Measurements from ENCODE around the gene TICRR. TPM values are rescaled to one million over a fixed set of nuclear protein-coding genes. Genes with fewer than 3 reads are reported as not detected.
"Not testable (repeated sequence)": the region's sequence is repeated elsewhere in the genome, so short reads cannot be mapped to it uniquely, and the experiment has no call there.

TICRR gene
- total RNA-seq, 1 donor from 2014 or later = 0.10 TPM

DNA sequence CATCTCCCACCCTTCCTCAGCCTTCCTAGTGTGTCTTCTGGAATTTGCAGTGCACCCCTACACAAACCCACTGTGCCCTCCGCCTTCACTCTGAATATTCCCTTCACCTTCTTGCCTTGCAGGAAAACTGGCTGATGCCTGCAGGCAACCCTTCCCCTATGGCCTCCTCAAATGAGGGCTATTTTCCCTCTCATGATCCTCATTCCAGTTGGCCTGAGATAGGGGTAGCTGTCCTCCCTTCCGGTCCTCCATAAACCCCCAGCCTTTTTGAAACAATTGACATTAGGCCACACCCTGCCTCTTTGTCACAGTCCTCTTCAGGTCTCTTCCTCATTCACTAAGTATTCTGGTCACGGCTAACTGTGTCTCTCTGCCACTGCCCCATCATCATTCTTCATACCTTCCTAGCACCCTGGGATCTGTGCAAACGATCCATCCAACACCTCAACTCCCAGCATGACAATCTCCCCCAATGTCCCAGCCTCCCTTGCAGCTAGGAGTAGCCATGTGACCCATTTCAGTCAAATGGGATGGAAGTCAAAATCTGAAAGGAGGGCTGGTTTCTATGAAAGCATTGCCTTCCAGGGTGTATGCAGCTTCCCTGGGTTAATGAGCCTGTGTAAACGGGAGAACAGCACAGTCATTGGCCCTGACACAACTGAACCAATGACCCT, 8.5 kb upstream of the TICRR start:
- DNase-seq (ENCODE audit: low spot score) = no peak
- ATAC-seq = no peak

DNA sequence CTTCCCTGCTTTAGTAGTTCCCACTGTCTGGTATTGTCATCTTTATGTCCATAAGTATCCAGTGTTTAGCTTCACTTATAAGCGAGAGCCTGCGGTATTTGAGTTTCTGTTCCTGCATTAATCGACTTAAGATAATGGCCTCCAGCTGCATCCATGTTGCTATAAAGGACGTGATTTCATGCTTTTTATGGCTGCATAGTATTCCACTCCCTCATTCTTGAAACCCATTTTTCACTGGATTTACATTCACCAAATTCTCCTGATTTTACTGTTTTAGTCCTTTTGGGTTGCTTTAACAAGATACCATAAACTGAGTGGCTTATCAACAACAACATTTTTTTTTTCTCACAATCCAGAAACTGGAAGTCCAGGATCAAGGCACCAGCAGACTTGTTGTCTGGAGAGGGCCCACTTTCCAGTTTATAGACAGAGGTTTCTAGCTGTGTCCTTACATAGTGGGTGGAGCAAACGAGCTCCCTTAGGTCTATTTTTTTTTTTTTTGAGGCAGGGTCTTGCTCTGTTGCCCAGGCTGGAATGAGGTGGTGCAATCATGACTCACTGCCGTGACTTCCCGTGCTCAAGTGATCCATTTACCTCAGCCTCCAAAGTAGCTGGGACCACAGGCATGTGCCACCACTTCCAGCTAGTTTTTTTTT, 6.1 kb upstream of the TICRR start:
- ATAC-seq = no peak

GRCh38 chr15:89575656-89576416, 567 bp downstream of the TICRR start:
- DNase-seq (ENCODE audit: low spot score) (no peak), ATAC-seq (no peak)

More for the DNA sequence above, 6.1 kb upstream of the TICRR start:
- no peak for DNase-seq (ENCODE audit: low spot score)

- ATAC-seq (no peak), DNase-seq (ENCODE audit: low spot score) (no peak)
Measured at GRCh38 chr15:89576417-89576773, 1.1 kb downstream of the TICRR start.

DNA sequence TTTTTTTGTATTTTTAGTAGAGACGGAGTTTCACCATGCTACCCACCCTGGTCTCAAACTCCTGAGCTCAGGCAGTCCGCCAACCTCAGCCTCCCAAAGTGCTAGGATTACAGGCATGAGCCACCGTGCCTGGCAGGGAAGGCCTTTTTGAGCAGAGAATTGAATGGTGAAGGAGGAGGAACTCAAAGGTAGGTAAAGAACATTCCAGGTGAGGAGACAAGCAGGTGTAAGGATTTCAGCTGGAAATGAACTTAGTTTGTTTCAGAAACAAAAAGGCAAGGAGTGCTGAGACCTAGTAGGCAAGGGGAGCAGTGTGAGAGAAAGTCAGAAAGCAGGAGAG, 2.5 kb downstream of the TICRR start:
- ATAC-seq = no peak
- no peak for DNase-seq (ENCODE audit: low spot score)

- no peak for DNase-seq (ENCODE audit: low spot score)
- ATAC-seq = no peak
Measured at GRCh38 chr15:89578146-89578545, 2.9 kb downstream of the TICRR start.

GRCh38 chr15:89580747-89581146, 5.5 kb downstream of the TICRR start:
- DNase-seq (ENCODE audit: low spot score); ATAC-seq: not testable (repeated sequence)

DNA sequence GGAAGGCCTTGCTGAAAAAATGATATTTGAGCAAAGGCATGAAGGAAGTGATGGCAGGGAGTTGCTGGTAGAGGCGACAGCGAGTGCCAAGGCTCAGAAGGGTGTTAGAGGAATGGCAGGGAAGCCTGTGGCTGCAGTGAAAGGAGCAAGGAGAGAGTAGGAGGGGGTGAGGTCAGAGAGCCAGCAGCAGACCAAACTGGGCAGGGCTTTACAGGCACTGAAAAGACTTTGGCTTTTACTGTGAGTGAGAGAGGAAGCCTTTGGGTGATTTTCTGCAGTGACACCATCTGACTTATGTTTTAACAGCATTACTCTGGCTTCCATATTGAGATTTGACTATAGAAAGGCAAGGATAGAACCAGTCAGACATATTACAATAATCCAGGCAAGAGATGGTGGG, 11.4 kb downstream of the TICRR start:
- ATAC-seq (no peak), DNase-seq (ENCODE audit: low spot score) (no peak)

DNA sequence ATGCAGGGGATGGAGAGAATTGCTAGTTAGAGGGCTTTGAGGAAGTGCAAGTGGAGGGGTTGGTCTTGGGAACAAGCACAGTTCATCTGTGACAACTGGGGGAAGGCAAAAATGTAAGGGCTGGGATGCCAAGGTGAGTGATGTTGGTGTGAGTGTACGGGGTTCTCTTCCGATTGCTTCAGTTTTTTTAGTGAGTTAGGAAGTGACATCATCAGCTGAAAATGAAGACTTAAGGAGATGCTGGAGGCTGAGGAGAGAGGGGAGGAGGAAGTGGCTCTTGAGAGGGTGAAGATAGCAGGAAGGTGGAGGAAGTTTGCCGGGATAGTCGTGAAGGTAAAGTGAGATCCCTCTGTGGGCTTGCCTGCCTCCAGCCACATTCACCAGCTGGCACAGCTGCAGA, 12.7 kb downstream of the TICRR start:
- ATAC-seq = no peak

DNA sequence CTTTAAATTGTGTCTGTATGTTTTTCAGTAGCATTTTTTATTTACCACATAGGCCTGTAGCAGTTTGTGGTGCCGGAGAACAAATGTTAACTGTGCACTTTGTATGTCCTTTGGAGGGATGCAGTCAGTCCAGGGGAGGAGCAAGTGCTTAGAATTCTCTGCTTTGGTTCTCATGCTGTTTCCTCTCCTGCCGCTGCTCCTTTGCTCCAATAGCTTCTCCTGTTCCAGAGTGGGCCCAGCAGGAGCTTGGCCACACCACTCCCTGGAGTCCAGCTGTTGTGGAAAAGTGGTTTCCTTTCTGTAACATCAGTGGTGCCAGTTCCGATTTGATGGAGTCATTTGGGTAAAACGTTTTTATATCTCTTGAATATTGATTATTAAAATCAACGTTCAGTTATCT, 16.6 kb downstream of the TICRR start:
- DNase-seq (ENCODE audit: low spot score) (no peak), ATAC-seq (no peak)

More for the DNA sequence above, 12.7 kb downstream of the TICRR start:
- no peak for DNase-seq (ENCODE audit: low spot score)

- DNase-seq (ENCODE audit: low spot score) (no peak), ATAC-seq (no peak)
Measured at GRCh38 chr15:89593018-89593417, 17.7 kb downstream of the TICRR start.

DNA sequence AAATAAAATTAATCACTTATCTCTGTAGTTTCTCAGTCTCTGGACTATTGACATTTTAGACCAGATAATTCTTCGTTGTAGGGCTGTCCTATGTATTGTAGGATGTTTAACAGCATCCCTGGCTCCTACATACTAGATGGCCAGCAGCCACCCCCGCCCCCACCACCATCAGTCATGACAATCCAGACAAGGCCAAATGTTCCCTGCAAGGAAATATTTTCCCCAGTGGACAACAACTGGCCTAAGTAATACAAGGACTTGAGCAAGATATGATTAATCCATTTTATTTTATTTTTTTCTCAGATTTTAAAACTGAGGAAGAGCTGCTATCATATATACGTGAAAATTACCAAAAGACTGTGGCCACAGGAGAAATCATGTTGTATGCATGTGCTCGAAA, 23.8 kb downstream of the TICRR start:
- DNase-seq (ENCODE audit: low spot score) = no peak
- ATAC-seq = no peak

- ATAC-seq (no peak), DNase-seq (ENCODE audit: low spot score) (no peak)
Measured at GRCh38 chr15:89611317-89611716, 36.0 kb downstream of the TICRR start.

DNA sequence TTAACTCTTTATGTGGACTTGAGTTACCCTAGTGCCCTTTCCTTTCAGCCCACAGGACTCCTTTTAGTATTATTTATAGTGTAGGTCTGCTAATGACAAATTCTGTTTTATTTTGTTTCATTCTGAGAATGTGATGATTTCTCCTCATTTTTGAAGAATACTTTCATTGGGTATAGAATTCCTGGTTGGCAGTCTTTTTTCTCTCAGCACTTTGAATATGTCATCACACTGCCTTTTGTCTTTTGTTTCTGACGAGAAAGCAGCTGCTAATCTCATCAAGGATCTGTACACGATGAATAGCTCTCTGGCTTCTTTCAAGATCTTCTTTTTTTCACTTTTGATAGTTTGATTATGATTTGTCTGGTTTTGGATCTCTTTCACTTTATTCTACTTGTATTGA, 37.8 kb downstream of the TICRR start:
- DNase-seq (ENCODE audit: low spot score) (no peak), ATAC-seq (no peak)

DNA sequence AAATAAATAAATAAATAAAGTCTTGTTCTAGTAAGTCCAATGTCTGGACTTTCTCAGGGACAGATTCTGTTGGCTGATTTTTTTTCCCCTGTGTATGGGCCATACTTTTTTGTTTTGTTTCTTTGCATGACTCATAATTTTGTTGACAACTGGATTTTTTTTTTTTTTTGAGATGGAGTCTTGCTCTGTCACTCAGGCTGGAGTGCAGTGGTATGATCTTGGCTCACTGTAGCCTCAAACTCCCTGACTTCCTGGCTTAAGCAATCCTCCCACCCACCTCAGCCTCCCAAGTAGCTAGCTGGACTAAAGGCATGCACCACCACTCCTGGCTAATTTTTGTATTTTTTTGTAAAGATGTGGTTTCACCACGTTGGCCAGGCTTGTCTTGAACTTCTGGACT, 38.9 kb downstream of the TICRR start:
- no peak for ATAC-seq
- no peak for DNase-seq (ENCODE audit: low spot score)

- DNase-seq (ENCODE audit: low spot score) (no peak), ATAC-seq (peak; percentile 77)
Measured at GRCh38 chr15:89615135-89615534, 39.9 kb downstream of the TICRR start.

DNA sequence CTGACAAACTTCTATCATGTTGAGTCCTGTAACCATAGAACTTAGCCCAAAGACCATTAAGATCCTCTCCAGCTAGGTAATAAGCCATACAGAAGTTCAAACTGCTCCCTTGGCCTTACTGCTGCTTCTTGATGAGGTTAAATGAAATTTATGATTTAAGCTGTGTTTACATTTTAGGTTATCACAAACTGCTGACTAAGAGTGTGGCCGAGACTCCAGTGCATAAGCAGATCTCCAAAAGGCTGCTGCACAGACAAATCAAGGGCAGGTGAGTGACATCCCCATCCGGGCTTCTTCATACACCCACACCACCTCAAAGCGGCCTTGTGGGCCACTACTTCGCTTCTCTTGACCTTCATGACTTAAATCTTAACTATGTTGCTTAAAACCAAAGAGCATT, 41.0 kb downstream of the TICRR start:
- no peak for ATAC-seq
- no peak for DNase-seq (ENCODE audit: low spot score)

GRCh38 chr15:89621547-89621946, 46.3 kb downstream of the TICRR start:
- no peak for ATAC-seq
- DNase-seq (ENCODE audit: low spot score) = no peak

- DNase-seq (ENCODE audit: low spot score) (no peak), ATAC-seq (no peak)
Measured at GRCh38 chr15:89623165-89623564, 47.9 kb downstream of the TICRR start.

DNA sequence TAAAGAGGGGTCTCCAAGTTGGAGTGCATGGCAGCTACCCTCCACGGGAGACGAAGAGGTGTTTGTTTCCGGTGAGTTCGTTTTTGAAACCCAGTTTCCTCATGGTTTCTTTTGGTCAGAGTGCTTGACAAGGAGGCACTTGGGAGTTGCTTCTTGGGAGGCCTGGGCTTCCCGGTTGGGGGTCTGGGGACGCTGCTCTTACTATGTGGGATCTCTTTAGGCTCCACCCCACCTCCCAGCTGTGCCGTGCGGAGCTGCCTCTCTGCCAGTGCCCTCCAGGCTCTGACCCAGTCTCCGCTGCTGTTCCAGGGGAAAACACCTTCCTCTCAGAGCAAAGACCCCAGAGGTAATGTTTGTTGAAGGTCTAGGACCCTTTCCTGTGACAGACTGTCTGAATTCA, 50.4 kb downstream of the TICRR start:
- no peak for DNase-seq (ENCODE audit: low spot score)
- ATAC-seq = no peak

DNA sequence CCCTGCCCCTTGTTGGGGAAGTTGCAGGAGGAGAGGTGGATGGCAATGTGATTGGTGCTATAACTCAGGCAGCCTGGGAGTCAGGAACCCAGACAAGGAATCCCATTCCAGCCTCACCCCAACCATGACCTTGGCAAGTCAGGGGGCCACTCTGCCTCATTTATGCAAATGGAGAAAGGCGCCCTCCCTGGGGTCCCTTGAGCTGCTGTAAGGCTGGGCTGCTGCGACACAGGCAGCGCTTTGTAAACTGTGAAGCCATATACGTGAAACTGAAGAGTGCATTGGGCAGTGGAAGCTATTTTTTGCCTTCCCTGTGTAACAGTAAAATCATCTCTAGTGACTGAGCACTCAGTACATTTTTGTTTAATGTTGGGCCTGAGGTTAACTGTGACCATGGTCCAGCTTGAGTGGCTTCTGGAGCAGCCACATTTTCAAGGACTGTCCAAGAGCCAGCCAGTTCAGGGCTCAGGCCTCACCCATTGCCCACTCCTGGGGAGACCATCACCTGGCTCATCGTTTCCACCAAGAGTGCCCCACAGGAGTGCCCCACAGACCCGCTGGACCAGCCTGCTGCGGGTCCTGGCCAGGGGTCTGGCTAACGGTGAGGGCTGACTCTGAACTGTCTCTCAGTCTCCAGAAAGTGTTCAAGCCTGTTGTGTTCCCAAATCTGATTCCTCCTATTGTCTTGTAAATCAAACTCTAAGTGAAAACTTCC, 52.1 kb downstream of the TICRR start:
- DNase-seq (ENCODE audit: low spot score) (no peak), ATAC-seq (no peak)

DNA sequence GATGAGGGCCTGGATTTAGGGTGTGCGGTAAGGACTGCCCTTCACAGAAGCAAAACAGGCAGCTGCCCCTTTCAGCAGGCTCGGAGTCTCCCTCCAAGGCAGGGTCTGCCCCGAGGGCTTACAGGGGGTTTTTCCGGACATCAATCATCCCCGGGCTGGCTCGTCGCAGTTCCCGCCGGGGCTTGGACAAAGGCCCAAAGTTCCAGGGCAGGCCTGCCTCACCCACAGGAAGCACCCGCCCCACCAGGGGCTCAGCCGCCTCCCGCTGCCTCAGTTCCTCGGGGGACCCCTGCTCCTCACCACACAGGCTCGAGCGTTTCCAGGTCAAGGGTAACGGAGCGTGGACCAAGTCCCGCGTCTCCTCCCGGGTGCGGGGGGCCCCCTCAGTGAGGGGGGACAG, 53.0 kb downstream of the TICRR start:
- no peak for ATAC-seq
- DNase-seq (ENCODE audit: low spot score) = no peak

Data from left lobe of liver (tissue), 2 donors.